H9 (cell line): Measurements from ENCODE around the gene FXYD7. TPM values are rescaled to one million over a fixed set of nuclear protein-coding genes. Genes with fewer than 3 reads are reported as not detected.
"Not testable (repeated sequence)": the region's sequence is repeated elsewhere in the genome, so short reads cannot be mapped to it uniquely, and the experiment has no call there.

Source experiments
- DNase-seq: peaks from one replicate; pipeline ENCODE4 v3.0.0-alpha.2; 2017
- H2AFZ ChIP-seq: one replicate; pipeline ENCODE4 v1.6.1; 2013; ENCODE audit warnings: mild to moderate bottlenecking, low read length, control low read depth, moderate library complexity
- H2AK5ac ChIP-seq: 2 replicates; pipeline ENCODE4 v1.6.1; 2013; ENCODE audit warnings: low read length, control low read depth, mixed read lengths; ENCODE audit not compliant: insufficient read length
- H2BK120ac ChIP-seq: one replicate; pipeline ENCODE4 v1.6.1; 2013; ENCODE audit warnings: low read depth, mild to moderate bottlenecking, low read length, control low read depth, inconsistent platforms; ENCODE audit not compliant: poor library complexity, severe bottlenecking
- H2BK12ac ChIP-seq: 2 replicates; pipeline ENCODE4 v1.6.1; 2013; ENCODE audit warnings: low read length, control low read depth, mixed read lengths, low read depth; ENCODE audit not compliant: insufficient read length
- H2BK15ac ChIP-seq: 2 replicates; pipeline ENCODE4 v1.6.1; 2013; ENCODE audit warnings: low read depth, low read length, control low read depth
- H2BK20ac ChIP-seq: one replicate; pipeline ENCODE4 v1.6.1; 2013; ENCODE audit warnings: low read depth, mild to moderate bottlenecking, low read length, control low read depth, inconsistent platforms; ENCODE audit not compliant: poor library complexity, severe bottlenecking
- H2BK5ac ChIP-seq: 2 replicates; pipeline ENCODE4 v1.6.1; 2013; ENCODE audit warnings: low read length, control low read depth, mixed read lengths; ENCODE audit not compliant: insufficient read length
- H3K14ac ChIP-seq: 2 replicates; pipeline ENCODE4 v1.6.1; 2013; ENCODE audit warnings: low read length, control low read depth; ENCODE audit not compliant: insufficient read depth
- H3K18ac ChIP-seq: 2 replicates; pipeline ENCODE4 v1.6.1; 2013; ENCODE audit warnings: low read depth, mild to moderate bottlenecking, mixed read lengths, low read length, control low read depth; ENCODE audit not compliant: insufficient read length
- H3K23ac ChIP-seq: 2 replicates; pipeline ENCODE4 v1.6.1; 2013; ENCODE audit warnings: low read length, control low read depth, mixed read lengths, low read depth; ENCODE audit not compliant: insufficient read length
- H3K23me2 ChIP-seq: 2 replicates; pipeline ENCODE4 v1.6.1; 2013; ENCODE audit warnings: low read depth, mild to moderate bottlenecking, mixed read lengths, low read length, control low read depth; ENCODE audit not compliant: insufficient read length, poor library complexity, severe bottlenecking
- H3K27ac ChIP-seq: 2 replicates; pipeline ENCODE4 v1.5.1; 2013; ENCODE audit warnings: low read length, control low read depth, mixed read lengths, low read depth; ENCODE audit not compliant: insufficient read length
- H3K27me3 ChIP-seq: 2 replicates; pipeline ENCODE4 v1.6.1; 2013; ENCODE audit warnings: low read length, control low read depth, inconsistent platforms; ENCODE audit not compliant: insufficient read depth
- H3K4ac ChIP-seq: 2 replicates; pipeline ENCODE4 v1.6.1; 2013; ENCODE audit warnings: low read depth, mild to moderate bottlenecking, control low read depth, inconsistent platforms, low read length, moderate library complexity
- H3K4me1 ChIP-seq: 2 replicates; pipeline ENCODE4 v1.6.1; 2013; ENCODE audit warnings: low read length, control low read depth, inconsistent platforms; ENCODE audit not compliant: insufficient read depth
- H3K4me2 ChIP-seq: 2 replicates; pipeline ENCODE4 v1.6.1; 2013; ENCODE audit warnings: low read length, control low read depth, mixed read lengths; ENCODE audit not compliant: insufficient read length, insufficient read depth
- H3K56ac ChIP-seq: 2 replicates; pipeline ENCODE4 v1.6.1; 2013; ENCODE audit warnings: low read depth, mild to moderate bottlenecking, mixed read lengths, low read length, control low read depth; ENCODE audit not compliant: insufficient read length
- H3K79me1 ChIP-seq: 2 replicates; pipeline ENCODE4 v1.6.1; 2013; ENCODE audit warnings: low read depth, mild to moderate bottlenecking, moderate library complexity, low read length, control low read depth, inconsistent platforms; ENCODE audit not compliant: insufficient read depth, poor library complexity, severe bottlenecking
- H3K79me2 ChIP-seq: 2 replicates; pipeline ENCODE4 v1.6.1; 2013; ENCODE audit warnings: low read length, control low read depth, inconsistent platforms; ENCODE audit not compliant: insufficient read depth
- H3K9ac ChIP-seq: 2 replicates; pipeline ENCODE4 v1.6.1; 2013; ENCODE audit warnings: low read length, control low read depth, mixed read lengths; ENCODE audit not compliant: insufficient read length; ENCODE audit errors: extremely low read depth
- H3K9me3 ChIP-seq: one replicate; pipeline ENCODE4 v1.6.1; 2013; ENCODE audit warnings: low read depth, low read length, inconsistent platforms; ENCODE audit not compliant: control insufficient read depth
- H3T11ph ChIP-seq: one replicate; pipeline ENCODE4 v1.6.1; 2013; ENCODE audit warnings: mild to moderate bottlenecking, low read length, control low read depth, inconsistent platforms
- H4K20me1 ChIP-seq: one replicate; pipeline ENCODE4 v1.6.1; 2013; ENCODE audit not compliant: control insufficient read depth, insufficient read length, insufficient read depth
- H4K5ac ChIP-seq: 2 replicates; pipeline ENCODE4 v1.6.1; 2013; ENCODE audit warnings: low read depth, mild to moderate bottlenecking, mixed read lengths, low read length, control low read depth; ENCODE audit not compliant: insufficient read length
- H4K8ac ChIP-seq: replicated peaks from 2 replicates; pipeline ENCODE4 v1.6.1; 2013; ENCODE audit warnings: low read length, control low read depth, mixed read lengths, low read depth; ENCODE audit not compliant: insufficient read length
- H4K91ac ChIP-seq: 2 replicates; pipeline ENCODE4 v1.6.1; 2013; ENCODE audit warnings: low read depth, mild to moderate bottlenecking, moderate library complexity, mixed read lengths, low read length, control low read depth; ENCODE audit not compliant: insufficient read length
- H3K27ac Mint-ChIP-seq, 3 experiments: 2 replicates in 2 of 3; 3 replicates in 1 of 3; pipeline ENCODE4 v1.8.0; 2020 to 2021; ENCODE audit warnings: mixed read lengths in 3 of 3, mild to moderate bottlenecking in 1 of 3, moderate library complexity in 1 of 3
- H3K27me3 Mint-ChIP-seq: 2 replicates; pipeline ENCODE4 v1.8.0; 2021; ENCODE audit warnings: low read depth, mild to moderate bottlenecking, moderate library complexity, mixed read lengths
- H3K36me3 Mint-ChIP-seq, 3 experiments: 2 replicates in 2 of 3; 3 replicates in 1 of 3; pipeline ENCODE4 v1.8.0; 2020 to 2021; ENCODE audit warnings: low read depth in 3 of 3, mixed read lengths in 3 of 3; ENCODE audit not compliant: insufficient read depth in 1 of 3
- H3K4me1 Mint-ChIP-seq, 2 experiments: 2 replicates each; pipeline ENCODE4 v1.8.0; 2020; ENCODE audit warnings: mixed read lengths in 2 of 2
- H3K4me3 Mint-ChIP-seq, 2 experiments: 2 replicates in 1 of 2; 3 replicates in 1 of 2; pipeline ENCODE4 v1.8.0; 2020 to 2021; ENCODE audit warnings: mild to moderate bottlenecking in 2 of 2, mixed read lengths in 2 of 2, moderate library complexity in 1 of 2
- H3K9me3 Mint-ChIP-seq, 2 experiments: 2 replicates in 1 of 2; 3 replicates in 1 of 2; pipeline ENCODE4 v1.8.0; 2020; ENCODE audit warnings: mild to moderate bottlenecking in 2 of 2, mixed read lengths in 2 of 2, moderate library complexity in 1 of 2
- WGBS: extraction: QIAGEN DNeasy Blood & Tissue Kit; methylation state at CpG from one replicate; pipeline ENCODE4 v1.1.7; 2013; ENCODE audit warnings: missing lambda C conversion rate, low lambda C conversion rate, mixed read lengths; ENCODE audit not compliant: insufficient read length; ENCODE audit errors: extremely low coverage; 5-methylcytosine and 5-hydroxymethylcytosine counted together
- total RNA-seq: library from RNA; stranded (reverse); gene quantifications from 2 replicates; pipeline ENCODE4 v1.2.1, GENCODE V29; 2021

FXYD7 gene
- total RNA-seq, 1 experiment from 2014 or later = 9.0 TPM

DNA sequence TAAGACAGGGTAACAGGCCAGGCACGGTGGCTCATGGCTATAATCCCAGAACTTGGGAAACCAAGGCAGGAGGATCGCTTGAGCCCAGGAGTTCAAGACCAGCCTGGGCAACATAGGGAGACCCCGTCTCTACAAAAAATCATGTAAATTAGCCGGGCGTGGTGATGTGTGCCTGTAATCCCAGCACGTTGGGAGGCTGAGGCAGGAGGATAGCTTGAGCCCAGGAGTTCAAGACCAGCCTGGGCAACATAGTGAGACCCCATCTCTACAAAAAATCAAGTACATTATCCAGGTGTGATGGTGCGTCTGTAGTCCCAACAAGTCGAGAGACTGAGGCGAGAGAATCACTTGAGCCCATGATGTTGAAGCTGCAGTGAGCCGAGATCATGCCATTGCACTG, 39.4 kb upstream of the FXYD7 start:
- not testable (repeated sequence) for H3K27ac Mint-ChIP-seq, H3K4me3 Mint-ChIP-seq, H2AFZ ChIP-seq, H3K56ac ChIP-seq, H2BK5ac ChIP-seq, H4K91ac ChIP-seq, H4K20me1 ChIP-seq, H4K5ac ChIP-seq, H3K27me3 ChIP-seq, H4K8ac ChIP-seq, H3K14ac ChIP-seq, H3K79me1 ChIP-seq, H3K9me3 Mint-ChIP-seq, H3K4me1 Mint-ChIP-seq, H2BK120ac ChIP-seq, H2BK20ac ChIP-seq, H2AK5ac ChIP-seq, H2BK12ac ChIP-seq, DNase-seq, H3T11ph ChIP-seq, H2BK15ac ChIP-seq, H3K23ac ChIP-seq, H3K4me1 ChIP-seq, H3K36me3 Mint-ChIP-seq, H3K27me3 Mint-ChIP-seq, H3K9me3 ChIP-seq, H3K18ac ChIP-seq, H3K27ac ChIP-seq, H3K9ac ChIP-seq, H3K4me2 ChIP-seq, H3K4ac ChIP-seq, H3K23me2 ChIP-seq, H3K79me2 ChIP-seq
- no CpG with 5 or more reads among the region's 10 CpGs for WGBS
